Measurements from ENCODE around the gene INO80D.
"Not testable (repeated sequence)": the region's sequence is repeated elsewhere in the genome, so short reads cannot be mapped to it uniquely, and the experiment has no call there.

GRCh38 chr2:206015746-206016145 lies 70.2 kb downstream of the INO80D start:
- not testable (repeated sequence) for TF ChIP-seq CTCF (tag by site-specific recombination; IDR thresholded peaks at IDR 0.05); ZNF518A (tag by site-specific recombination; conservative IDR thresholded peaks at IDR 0.05; ENCODE audit: low read depth); ZNF580 (tag by site-specific recombination; IDR thresholded peaks at IDR 0.05); ZNF530 (tag by site-specific recombination; IDR thresholded peaks at IDR 0.05; ENCODE audit: low read depth); ZNF121 (tag by site-specific recombination; IDR thresholded peaks at IDR 0.05); ZNF202 (tag by site-specific recombination; IDR thresholded peaks at IDR 0.05; ENCODE audit: borderline replicate concordance); ZNF600 (tag by site-specific recombination; IDR thresholded peaks at IDR 0.05); OVOL3 (tag by site-specific recombination; IDR thresholded peaks at IDR 0.05)

All from HEK293 (cell line).